Measurements from ENCODE around the gene ERC2. TPM values are rescaled to one million over a fixed set of nuclear protein-coding genes. Genes with fewer than 3 reads are reported as not detected.

The ERC2 gene
- polyA plus RNA-seq, 3 donors: not detected

- no peak overlapping the region for H3K4me2 ChIP-seq (replicated peaks; ENCODE audit: extremely low read depth, low read length, poor library complexity, severe bottlenecking)
- H4K20me1 ChIP-seq (ENCODE audit: insufficient read depth, low read length): no peaks in the 10 kb centered on the region
- H3K9ac ChIP-seq (ENCODE audit: insufficient read depth, low read length, poor library complexity, severe bottlenecking): no peak overlapping the region
- H3K27me3 ChIP-seq (ENCODE audit: control insufficient read depth in 2 of 2, insufficient read depth in 2 of 2, low read length in 2 of 2): no peaks in the 10 kb centered on the region
- Mint-ChIP-seq H3K36me3 (no peaks in the 10 kb centered on the region), H3K4me1 (no peaks in the 10 kb centered on the region), H3K27me3 (ENCODE audit: low read depth in 3 of 3) (peaks cover 2 to 6% (median 5%) of the 10 kb centered on the region in 3 donors), H3K4me3 (no peak overlapping the region), H3K27ac (no peak overlapping the region), H3K9me3 (peaks cover 0 to 2% (median 0%) of the 10 kb centered on the region in 7 donors)
- no peaks in the 10 kb centered on the region for H3K36me3 ChIP-seq (replicated peaks in 1 of 2; ENCODE audit: control insufficient read depth in 1 of 2, insufficient read depth in 2 of 2, low read length in 2 of 2)
- intact Hi-C loops (cut with micrococcal nuclease): no loop called here
- no peaks in the 10 kb centered on the region for H3K79me2 ChIP-seq (ENCODE audit: insufficient read depth, low read length)
- no peak overlapping the region for H3K27ac ChIP-seq (ENCODE audit: low read depth in 1 of 2, low read length in 2 of 2)
- no peaks in the 10 kb centered on the region for H3K4me1 ChIP-seq (ENCODE audit: control insufficient read depth in 1 of 2, insufficient read depth in 2 of 2, low read length in 2 of 2)
- H3K9me3 ChIP-seq (replicated peaks in 1 of 2; ENCODE audit: control insufficient read depth in 1 of 2, insufficient read depth in 1 of 2, low read length in 2 of 2): no peaks in the 10 kb centered on the region
- WGBS (ENCODE audit: insufficient coverage): no CpG with 5 or more reads among the region's 1 CpG
- no peak for TF ChIP-seq CTCF (IDR thresholded peaks at IDR 0.05)
- no peak for DNase-seq
- H3K4me3 ChIP-seq (replicated peaks in 1 of 3; ENCODE audit: low read depth in 2 of 3, low read length in 3 of 3): no peak overlapping the region
- no peak overlapping the region for H2AFZ ChIP-seq (ENCODE audit: insufficient read depth, low read depth, low read length, poor library complexity, severe bottlenecking)
These were observed 701.5 kb downstream of the ERC2 start for GRCh38 chr3:55766753-55767152.

GRCh38 chr3:55765906-55766701 lies 702.2 kb downstream of the ERC2 start:
- Histone ChIP-seq H3K4me1 (ENCODE audit: control insufficient read depth in 1 of 2, insufficient read depth in 2 of 2, low read length in 2 of 2) (no peaks in the 10 kb centered on the region), H3K9me3 (replicated peaks in 1 of 2; ENCODE audit: control insufficient read depth in 1 of 2, insufficient read depth in 1 of 2, low read length in 2 of 2) (no peaks in the 10 kb centered on the region), H4K20me1 (ENCODE audit: insufficient read depth, low read length) (no peaks in the 10 kb centered on the region), H2AFZ (ENCODE audit: insufficient read depth, low read depth, low read length, poor library complexity, severe bottlenecking) (no peak overlapping the region), H3K4me2 (replicated peaks; ENCODE audit: extremely low read depth, low read length, poor library complexity, severe bottlenecking) (no peak overlapping the region), H3K4me3 (replicated peaks in 1 of 3; ENCODE audit: low read depth in 2 of 3, low read length in 3 of 3) (no peak overlapping the region), H3K36me3 (replicated peaks in 1 of 2; ENCODE audit: control insufficient read depth in 1 of 2, insufficient read depth in 2 of 2, low read length in 2 of 2) (no peaks in the 10 kb centered on the region), H3K9ac (ENCODE audit: insufficient read depth, low read length, poor library complexity, severe bottlenecking) (no peak overlapping the region), H3K27me3 (ENCODE audit: control insufficient read depth in 2 of 2, insufficient read depth in 2 of 2, low read length in 2 of 2) (no peaks in the 10 kb centered on the region), H3K27ac (ENCODE audit: low read depth in 1 of 2, low read length in 2 of 2) (no peak overlapping the region), H3K79me2 (ENCODE audit: insufficient read depth, low read length) (no peaks in the 10 kb centered on the region)
- no peak for DNase-seq
- Mint-ChIP-seq H3K9me3 (peaks cover 0 to 2% (median 0%) of the 10 kb centered on the region in 7 donors), H3K36me3 (no peaks in the 10 kb centered on the region), H3K27me3 (ENCODE audit: low read depth in 3 of 3) (peaks cover 2 to 5% (median 4%) of the 10 kb centered on the region in 3 donors), H3K4me3 (no peak overlapping the region), H3K4me1 (no peaks in the 10 kb centered on the region), H3K27ac (no peak overlapping the region)
- no peak for TF ChIP-seq CTCF (IDR thresholded peaks at IDR 0.05)
- intact Hi-C loops (cut with micrococcal nuclease): no loop called here
- no CpG with 5 or more reads among the region's 7 CpGs for WGBS (ENCODE audit: insufficient coverage)

All from CD14-positive monocyte (primary cell).